Subcutaneous adipose tissue (tissue), 4 donors: ENCODE data around the gene COQ2. TPM values are rescaled to one million over a fixed set of nuclear protein-coding genes. Genes with fewer than 3 reads are reported as not detected.

Experiments
- small RNA-seq: library from RNA; depleted of rRNA; stranded (forward); fragments of <200 nt; gene quantifications from one replicate; pipeline ENCODE3, GENCODE V24; 2016
- total RNA-seq, 4 donors: library from RNA; depleted of rRNA; stranded (reverse); fragments of >200 nt; gene quantifications; one replicate each; pipeline ENCODE4 v1.1.0, GENCODE V29; 2016
- TF ChIP-seq, protein P1 (sequence below): fragments of 450-650 bp; IDR thresholded peaks from one replicate; pipeline ENCODE4 v1.5.1; 2016; ENCODE audit warnings: low read depth, mild to moderate bottlenecking, control low read depth, antibody characterized with exemption, moderate library complexity

Gene COQ2
- total RNA-seq, 4 donors from 2014 or later: 6.8 to 13.3 (median 9.3) TPM

- TF ChIP-seq, protein P1, sequence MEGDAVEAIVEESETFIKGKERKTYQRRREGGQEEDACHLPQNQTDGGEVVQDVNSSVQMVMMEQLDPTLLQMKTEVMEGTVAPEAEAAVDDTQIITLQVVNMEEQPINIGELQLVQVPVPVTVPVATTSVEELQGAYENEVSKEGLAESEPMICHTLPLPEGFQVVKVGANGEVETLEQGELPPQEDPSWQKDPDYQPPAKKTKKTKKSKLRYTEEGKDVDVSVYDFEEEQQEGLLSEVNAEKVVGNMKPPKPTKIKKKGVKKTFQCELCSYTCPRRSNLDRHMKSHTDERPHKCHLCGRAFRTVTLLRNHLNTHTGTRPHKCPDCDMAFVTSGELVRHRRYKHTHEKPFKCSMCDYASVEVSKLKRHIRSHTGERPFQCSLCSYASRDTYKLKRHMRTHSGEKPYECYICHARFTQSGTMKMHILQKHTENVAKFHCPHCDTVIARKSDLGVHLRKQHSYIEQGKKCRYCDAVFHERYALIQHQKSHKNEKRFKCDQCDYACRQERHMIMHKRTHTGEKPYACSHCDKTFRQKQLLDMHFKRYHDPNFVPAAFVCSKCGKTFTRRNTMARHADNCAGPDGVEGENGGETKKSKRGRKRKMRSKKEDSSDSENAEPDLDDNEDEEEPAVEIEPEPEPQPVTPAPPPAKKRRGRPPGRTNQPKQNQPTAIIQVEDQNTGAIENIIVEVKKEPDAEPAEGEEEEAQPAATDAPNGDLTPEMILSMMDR: no peak
Observed at GRCh38 chr4:83217721-83218522, 66.7 kb downstream of the COQ2 start.

DNA sequence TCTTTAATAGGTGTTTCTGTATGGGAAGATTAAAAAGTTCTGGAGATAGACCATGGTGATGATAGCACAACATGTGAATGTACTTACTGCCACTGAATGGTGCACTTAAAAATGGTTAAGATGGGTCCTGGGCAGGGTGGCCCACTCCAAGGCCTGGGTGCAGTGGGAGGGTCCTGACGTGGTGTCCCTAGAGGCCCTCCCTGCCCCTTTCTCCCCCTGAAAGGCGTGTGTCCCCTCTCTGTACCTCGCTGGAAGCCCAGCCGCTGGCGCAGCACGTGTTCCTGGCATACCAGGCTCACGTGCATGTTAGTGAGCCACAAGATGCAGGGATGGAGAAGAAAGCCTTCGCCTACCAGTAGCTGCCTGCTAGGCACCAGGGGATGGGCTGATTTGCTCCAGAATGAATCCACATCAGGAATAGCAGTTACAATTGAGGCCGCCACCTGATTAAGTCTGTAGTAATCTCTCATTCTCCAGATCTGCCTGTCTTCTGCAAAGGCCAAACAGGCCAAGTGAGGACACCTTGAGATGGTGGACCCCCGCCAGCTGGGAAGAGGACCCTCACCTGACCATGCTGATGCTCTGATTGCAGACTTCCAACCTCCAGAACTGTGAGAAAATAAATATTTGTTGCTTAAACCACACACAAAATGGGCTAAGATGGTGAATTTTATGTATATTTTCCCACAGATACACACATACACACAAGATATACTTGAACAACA, 67.5 kb downstream of the COQ2 start:
- TF ChIP-seq, protein P1: no peak

DNA sequence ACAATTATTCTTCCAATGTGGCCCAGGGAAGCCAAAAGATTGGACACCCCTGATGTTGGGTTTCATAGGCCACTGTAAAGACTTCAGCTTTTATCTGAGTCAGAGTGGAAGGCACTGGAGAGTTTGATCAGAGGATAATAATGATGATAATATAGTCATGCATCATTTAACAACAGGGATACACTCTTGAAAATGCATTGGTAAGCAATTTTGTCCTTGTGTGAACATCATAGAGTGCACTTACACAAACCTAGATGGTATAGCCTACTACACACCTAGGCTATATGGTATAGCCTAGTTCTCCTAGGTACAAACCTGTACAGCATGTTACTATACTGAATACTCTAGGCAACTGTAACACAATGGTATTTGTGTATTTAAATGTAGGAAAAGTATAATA, 70.5 kb downstream of the COQ2 start:
- TF ChIP-seq, protein P1: no peak

Small RNA genes within 50 kb of the gene (small RNA-seq; reads per million reads assigned to genes)
- gene AC114781.3: not detected

Other genes starting within 250 kb of the COQ2 start
- 10 to 100 TPM; 34.3 to 71.3 (median 60.1) TPM for gene COPS4, start 249.6 kb downstream of the COQ2 start, total RNA-seq
- gene PLAC8, start 170.1 kb downstream of the COQ2 start, total RNA-seq: 1 to 10 TPM in 3 of 4 donors, not detected in 1; 1.3 to 3.9 (median 1.5) TPM
- gene HPSE, start 50.0 kb upstream of the COQ2 start, total RNA-seq: 1 to 10 TPM in 3 of 4 donors, under 1 TPM in 1; 0.75 to 5.4 (median 2.6) TPM
- gene HELQ, start 171.0 kb upstream of the COQ2 start, total RNA-seq: 10 to 100 TPM; 12.6 to 26.6 (median 19.2) TPM
- gene MRPS18C, start 171.3 kb upstream of the COQ2 start, total RNA-seq: 10 to 100 TPM; 15.9 to 34.9 (median 18.9) TPM
- 10 to 100 TPM; 17.1 to 18.9 (median 17.7) TPM for gene ABRAXAS1, start 200.3 kb upstream of the COQ2 start, total RNA-seq